ENCODE results near the gene MXD4. TPM values are rescaled to one million over a fixed set of nuclear protein-coding genes. Genes with fewer than 3 reads are reported as not detected.

The MXD4 gene
- total RNA-seq, 1 donor, result 56.8 TPM

GRCh38 chr4:2268357-2269205 is 6.7 kb upstream of the MXD4 start:
- no peak overlapping the region for H3K4me3 ChIP-seq (ENCODE audit: insufficient read depth, low read length)
- H3K79me2 ChIP-seq (ENCODE audit: insufficient read depth, low read length), result no peaks in the 10 kb centered on the region
- no peak for TF ChIP-seq CTCF (IDR thresholded peaks at IDR 0.05; ENCODE audit: extremely low read depth, low read depth, low read length)
- H3K36me3 ChIP-seq (ENCODE audit: insufficient read depth, low read length), result no peaks in the 10 kb centered on the region
- DNase-seq (ENCODE audit: insufficient read length, low spot score, missing footprints), result no peak
- H3K9me3 ChIP-seq (ENCODE audit: low read depth, low read length), result no peaks in the 10 kb centered on the region
- H3K27me3 ChIP-seq (ENCODE audit: insufficient read depth, low read length), result no peaks in the 10 kb centered on the region
- no peaks in the 10 kb centered on the region for H4K20me1 ChIP-seq (ENCODE audit: insufficient read depth, low read length)
- H3K27ac ChIP-seq (ENCODE audit: low read depth, low read length), result no peak overlapping the region
- H3K4me1 ChIP-seq (ENCODE audit: insufficient read depth, low read length), result peaks cover 7% of the 10 kb centered on the region
- no peak overlapping the region for H3K4me2 ChIP-seq (ENCODE audit: insufficient read depth, low read length)
- H2AFZ ChIP-seq (ENCODE audit: low read length), result no peak overlapping the region

- Histone ChIP-seq H3K79me2 (ENCODE audit: insufficient read depth, low read length) (no peaks in the 10 kb centered on the region), H3K4me2 (ENCODE audit: insufficient read depth, low read length) (no peak overlapping the region), H3K9me3 (ENCODE audit: low read depth, low read length) (no peaks in the 10 kb centered on the region), H3K4me1 (ENCODE audit: insufficient read depth, low read length) (peaks cover 9% of the 10 kb centered on the region), H2AFZ (ENCODE audit: low read length) (no peak overlapping the region), H3K27ac (ENCODE audit: low read depth, low read length) (no peak overlapping the region), H3K36me3 (ENCODE audit: insufficient read depth, low read length) (no peaks in the 10 kb centered on the region), H4K20me1 (ENCODE audit: insufficient read depth, low read length) (no peaks in the 10 kb centered on the region), H3K27me3 (ENCODE audit: insufficient read depth, low read length) (no peaks in the 10 kb centered on the region), H3K4me3 (ENCODE audit: insufficient read depth, low read length) (no peak overlapping the region)
- TF ChIP-seq CTCF (IDR thresholded peaks at IDR 0.05; ENCODE audit: extremely low read depth, low read depth, low read length), result no peak
- no peak for DNase-seq (ENCODE audit: insufficient read length, low spot score, missing footprints)
Measured at GRCh38 chr4:2267841-2268240, 5.9 kb upstream of the MXD4 start.

GRCh38 chr4:2267320-2267811 is 5.5 kb upstream of the MXD4 start:
- Histone ChIP-seq H3K27ac (ENCODE audit: low read depth, low read length) (no peak overlapping the region), H3K36me3 (ENCODE audit: insufficient read depth, low read length) (no peaks in the 10 kb centered on the region), H3K27me3 (ENCODE audit: insufficient read depth, low read length) (no peaks in the 10 kb centered on the region), H3K4me1 (ENCODE audit: insufficient read depth, low read length) (peaks cover 13% of the 10 kb centered on the region), H3K4me3 (ENCODE audit: insufficient read depth, low read length) (no peak overlapping the region), H3K4me2 (ENCODE audit: insufficient read depth, low read length) (no peak overlapping the region), H3K79me2 (ENCODE audit: insufficient read depth, low read length) (no peaks in the 10 kb centered on the region), H2AFZ (ENCODE audit: low read length) (no peak overlapping the region), H4K20me1 (ENCODE audit: insufficient read depth, low read length) (no peaks in the 10 kb centered on the region), H3K9me3 (ENCODE audit: low read depth, low read length) (no peaks in the 10 kb centered on the region)
- TF ChIP-seq CTCF (IDR thresholded peaks at IDR 0.05; ENCODE audit: extremely low read depth, low read depth, low read length), result no peak
- no peak for DNase-seq (ENCODE audit: insufficient read length, low spot score, missing footprints)

GRCh38 chr4:2266821-2267220 is 4.9 kb upstream of the MXD4 start:
- DNase-seq (ENCODE audit: insufficient read length, low spot score, missing footprints), result no peak

More at GRCh38 chr4:2266821-2267220, 4.9 kb upstream of the MXD4 start:
- TF ChIP-seq CTCF (IDR thresholded peaks at IDR 0.05; ENCODE audit: extremely low read depth, low read depth, low read length), result no peak
- Histone ChIP-seq H3K9me3 (ENCODE audit: low read depth, low read length) (no peaks in the 10 kb centered on the region), H3K27ac (ENCODE audit: low read depth, low read length) (no peak overlapping the region), H3K36me3 (ENCODE audit: insufficient read depth, low read length) (no peaks in the 10 kb centered on the region), H2AFZ (ENCODE audit: low read length) (no peak overlapping the region), H3K4me3 (ENCODE audit: insufficient read depth, low read length) (no peak overlapping the region), H4K20me1 (ENCODE audit: insufficient read depth, low read length) (no peaks in the 10 kb centered on the region), H3K4me1 (ENCODE audit: insufficient read depth, low read length) (peaks cover 13% of the 10 kb centered on the region), H3K27me3 (ENCODE audit: insufficient read depth, low read length) (no peaks in the 10 kb centered on the region), H3K79me2 (ENCODE audit: insufficient read depth, low read length) (no peaks in the 10 kb centered on the region), H3K4me2 (ENCODE audit: insufficient read depth, low read length) (no peak overlapping the region)

Data from osteoblast (primary cell).